Skeletal muscle satellite cell (primary cell): ENCODE results near the gene FRMPD1.

Experiments used
- H3K27me3 ChIP-seq: 2 replicates; pipeline ENCODE4 v1.7.0; 2013; ENCODE audit warnings: low read length; ENCODE audit not compliant: control insufficient read depth, insufficient read depth
- H3K36me3 ChIP-seq: 2 replicates; pipeline ENCODE4 v1.7.0; 2013; ENCODE audit warnings: mild to moderate bottlenecking, control low read depth, low read length; ENCODE audit not compliant: insufficient read depth
- H3K4me1 ChIP-seq: 2 replicates; pipeline ENCODE4 v1.7.0; 2013; ENCODE audit warnings: low read length; ENCODE audit not compliant: control insufficient read depth, insufficient read depth
- H3K4me2 ChIP-seq: 2 replicates; pipeline ENCODE4 v1.7.0; 2013; ENCODE audit warnings: mild to moderate bottlenecking, low read length
- H3K4me3 ChIP-seq: 2 replicates; pipeline ENCODE4 v1.7.0; 2013; ENCODE audit warnings: low read length
- H3K9ac ChIP-seq: 2 replicates; pipeline ENCODE4 v1.7.0; 2013; ENCODE audit warnings: mild to moderate bottlenecking, low read depth, low read length, moderate library complexity
- H3K9me3 ChIP-seq: replicated peaks from 2 replicates; pipeline ENCODE4 v1.7.0; 2013; ENCODE audit warnings: mild to moderate bottlenecking, control low read depth, low read length

The FRMPD1 gene

GRCh38 chr9:37618817-37619216 is 31.9 kb upstream of the FRMPD1 start:
- H3K9me3 ChIP-seq = no peaks in the 10 kb centered on the region
- H3K4me3 ChIP-seq = no peak overlapping the region
- H3K4me1 ChIP-seq = peaks cover 8% of the 10 kb centered on the region
- H3K27me3 ChIP-seq = peaks cover 31% of the 10 kb centered on the region
- H3K4me2 ChIP-seq = no peak overlapping the region
- H3K9ac ChIP-seq = no peak overlapping the region
- H3K36me3 ChIP-seq = no peaks in the 10 kb centered on the region

- no peak overlapping the region for H3K4me2 ChIP-seq
- no peak overlapping the region for H3K9ac ChIP-seq
- peaks cover 29% of the 10 kb centered on the region for H3K27me3 ChIP-seq
- peaks cover 8% of the 10 kb centered on the region for H3K4me1 ChIP-seq
- H3K9me3 ChIP-seq = no peaks in the 10 kb centered on the region
- no peaks in the 10 kb centered on the region for H3K36me3 ChIP-seq
- no peak overlapping the region for H3K4me3 ChIP-seq
These were observed 30.9 kb upstream of the FRMPD1 start for GRCh38 chr9:37619806-37620205.

GRCh38 chr9:37620396-37620795 is 30.4 kb upstream of the FRMPD1 start:
- H3K4me1 ChIP-seq = peaks cover 8% of the 10 kb centered on the region

GRCh38 chr9:37621273-37622121 is 29.3 kb upstream of the FRMPD1 start:
- Histone ChIP-seq H3K36me3 (no peaks in the 10 kb centered on the region), H3K4me1 (peaks cover 8% of the 10 kb centered on the region), H3K4me3 (no peak overlapping the region), H3K4me2 (no peak overlapping the region), H3K9ac (no peak overlapping the region), H3K9me3 (no peaks in the 10 kb centered on the region), H3K27me3 (peaks cover 29% of the 10 kb centered on the region)

More at GRCh38 chr9:37620396-37620795, 30.4 kb upstream of the FRMPD1 start:
- no peaks in the 10 kb centered on the region for H3K36me3 ChIP-seq
- no peak overlapping the region for H3K4me3 ChIP-seq
- no peaks in the 10 kb centered on the region for H3K9me3 ChIP-seq
- no peak overlapping the region for H3K9ac ChIP-seq
- peaks cover 29% of the 10 kb centered on the region for H3K27me3 ChIP-seq
- no peak overlapping the region for H3K4me2 ChIP-seq

- H3K4me1 ChIP-seq = peaks cover 8% of the 10 kb centered on the region
- H3K9me3 ChIP-seq = no peaks in the 10 kb centered on the region
- no peaks in the 10 kb centered on the region for H3K36me3 ChIP-seq
- no peak overlapping the region for H3K9ac ChIP-seq
- no peak overlapping the region for H3K4me2 ChIP-seq
- H3K27me3 ChIP-seq = peaks cover 35% of the 10 kb centered on the region
- no peak overlapping the region for H3K4me3 ChIP-seq
These were observed 28.3 kb upstream of the FRMPD1 start for GRCh38 chr9:37622462-37622861.

- no peak overlapping the region for H3K9ac ChIP-seq
- no peaks in the 10 kb centered on the region for H3K36me3 ChIP-seq
- H3K9me3 ChIP-seq = no peaks in the 10 kb centered on the region
- H3K4me2 ChIP-seq = no peak overlapping the region
- H3K4me3 ChIP-seq = no peak overlapping the region
- no peaks in the 10 kb centered on the region for H3K4me1 ChIP-seq
- peaks cover 39% of the 10 kb centered on the region for H3K27me3 ChIP-seq
These were observed 27.5 kb upstream of the FRMPD1 start for GRCh38 chr9:37623267-37623666.

- no peaks in the 10 kb centered on the region for H3K4me1 ChIP-seq
- H3K9me3 ChIP-seq = no peaks in the 10 kb centered on the region
- no peak overlapping the region for H3K9ac ChIP-seq
- H3K36me3 ChIP-seq = no peaks in the 10 kb centered on the region
- H3K4me2 ChIP-seq = no peak overlapping the region
- no peak overlapping the region for H3K4me3 ChIP-seq
- peaks cover 43% of the 10 kb centered on the region for H3K27me3 ChIP-seq
These were observed 26.7 kb upstream of the FRMPD1 start for GRCh38 chr9:37624073-37624472.

GRCh38 chr9:37625036-37625757 is 25.6 kb upstream of the FRMPD1 start:
- H3K36me3 ChIP-seq = no peaks in the 10 kb centered on the region
- H3K9ac ChIP-seq = no peak overlapping the region
- peaks cover 43% of the 10 kb centered on the region for H3K27me3 ChIP-seq
- no peak overlapping the region for H3K4me3 ChIP-seq
- H3K4me1 ChIP-seq = no peaks in the 10 kb centered on the region
- H3K4me2 ChIP-seq = no peak overlapping the region
- H3K9me3 ChIP-seq = no peaks in the 10 kb centered on the region

GRCh38 chr9:37625758-37626147 is 25.0 kb upstream of the FRMPD1 start:
- no peak overlapping the region for H3K9ac ChIP-seq
- H3K4me3 ChIP-seq = no peak overlapping the region
- no peaks in the 10 kb centered on the region for H3K4me1 ChIP-seq
- no peaks in the 10 kb centered on the region for H3K36me3 ChIP-seq
- H3K27me3 ChIP-seq = peaks cover 43% of the 10 kb centered on the region
- H3K4me2 ChIP-seq = no peak overlapping the region
- no peaks in the 10 kb centered on the region for H3K9me3 ChIP-seq

- H3K27me3 ChIP-seq = peaks cover 34% of the 10 kb centered on the region
- H3K4me2 ChIP-seq = no peak overlapping the region
- H3K9ac ChIP-seq = no peak overlapping the region
- no peaks in the 10 kb centered on the region for H3K36me3 ChIP-seq
- H3K9me3 ChIP-seq = no peaks in the 10 kb centered on the region
- H3K4me3 ChIP-seq = no peak overlapping the region
- no peaks in the 10 kb centered on the region for H3K4me1 ChIP-seq
These were observed 24.0 kb upstream of the FRMPD1 start for GRCh38 chr9:37626708-37627292.

- Histone ChIP-seq H3K4me3 (no peak overlapping the region), H3K36me3 (no peaks in the 10 kb centered on the region), H3K4me1 (no peaks in the 10 kb centered on the region), H3K27me3 (peaks cover 22% of the 10 kb centered on the region), H3K9ac (no peak overlapping the region), H3K9me3 (no peaks in the 10 kb centered on the region), H3K4me2 (no peak overlapping the region)
These were observed 18.3 kb upstream of the FRMPD1 start for GRCh38 chr9:37632479-37632878.
